Panc1 (cell line): ENCODE data around the gene KNSTRN.

Experiments
- POLR2AphosphoS5 ChIP-seq: IDR thresholded peaks from 2 replicates; pipeline ENCODE4 v1.6.1; 2012; ENCODE audit warnings: mild to moderate bottlenecking, low read depth, low read length, moderate library complexity
- TF ChIP-seq, protein P1 (sequence below): fragments of 450-650 bp; IDR thresholded peaks from 2 replicates; pipeline ENCODE4 v1.5.1; 2017; ENCODE audit warnings: mild to moderate bottlenecking
- TF ChIP-seq, protein P2 (sequence below), 2 experiments: IDR thresholded peaks; 2 replicates each; pipeline ENCODE4 v1.6.1; 2011 to 2012; ENCODE audit warnings: low read depth in 2 of 2, control low read depth in 1 of 2, low read length in 1 of 2, mild to moderate bottlenecking in 1 of 2, moderate library complexity in 1 of 2; ENCODE audit not compliant: insufficient read depth in 1 of 2

DNA sequence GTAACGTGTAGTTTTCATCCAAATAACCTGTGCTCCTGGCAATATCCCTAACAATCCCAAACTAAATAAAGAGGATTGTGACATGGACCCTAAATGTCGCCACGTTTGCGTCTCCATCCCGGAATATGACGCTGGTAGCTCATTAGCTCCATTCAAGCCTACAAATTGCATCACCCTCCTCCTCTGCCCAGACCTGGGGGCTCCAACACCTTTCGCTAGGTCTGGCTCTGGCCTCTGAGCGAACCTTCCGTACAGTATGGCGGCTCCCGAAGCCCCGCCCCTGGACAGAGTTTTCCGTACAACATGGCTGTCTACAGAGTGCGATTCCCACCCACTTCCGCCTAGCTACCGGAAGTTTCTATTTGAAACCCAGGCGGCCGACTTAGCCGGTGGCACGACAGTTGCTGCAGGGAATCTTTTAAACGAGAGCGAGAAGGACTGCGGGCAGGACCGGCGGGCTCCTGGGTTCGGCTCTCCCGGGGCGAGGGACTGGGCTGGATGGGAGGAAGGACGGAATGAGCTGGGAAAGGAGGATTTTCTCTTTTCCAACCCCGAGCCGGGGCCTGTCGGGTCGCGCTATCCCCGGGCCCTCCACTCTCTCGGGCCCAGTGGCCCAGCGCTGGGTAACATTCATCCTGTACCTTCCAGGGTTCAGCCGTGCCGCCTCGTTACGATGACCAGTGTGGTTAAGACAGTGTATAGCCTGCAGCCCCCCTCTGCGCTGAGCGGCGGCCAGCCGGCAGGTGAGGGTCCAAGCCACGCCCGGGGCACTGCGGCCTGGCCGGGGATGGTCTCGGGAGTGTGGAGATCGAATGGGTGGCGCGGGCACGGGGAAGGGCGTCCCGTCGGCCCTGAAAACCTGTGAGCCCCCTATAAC lies at the start of gene KNSTRN:
- TF ChIP-seq, protein P1, sequence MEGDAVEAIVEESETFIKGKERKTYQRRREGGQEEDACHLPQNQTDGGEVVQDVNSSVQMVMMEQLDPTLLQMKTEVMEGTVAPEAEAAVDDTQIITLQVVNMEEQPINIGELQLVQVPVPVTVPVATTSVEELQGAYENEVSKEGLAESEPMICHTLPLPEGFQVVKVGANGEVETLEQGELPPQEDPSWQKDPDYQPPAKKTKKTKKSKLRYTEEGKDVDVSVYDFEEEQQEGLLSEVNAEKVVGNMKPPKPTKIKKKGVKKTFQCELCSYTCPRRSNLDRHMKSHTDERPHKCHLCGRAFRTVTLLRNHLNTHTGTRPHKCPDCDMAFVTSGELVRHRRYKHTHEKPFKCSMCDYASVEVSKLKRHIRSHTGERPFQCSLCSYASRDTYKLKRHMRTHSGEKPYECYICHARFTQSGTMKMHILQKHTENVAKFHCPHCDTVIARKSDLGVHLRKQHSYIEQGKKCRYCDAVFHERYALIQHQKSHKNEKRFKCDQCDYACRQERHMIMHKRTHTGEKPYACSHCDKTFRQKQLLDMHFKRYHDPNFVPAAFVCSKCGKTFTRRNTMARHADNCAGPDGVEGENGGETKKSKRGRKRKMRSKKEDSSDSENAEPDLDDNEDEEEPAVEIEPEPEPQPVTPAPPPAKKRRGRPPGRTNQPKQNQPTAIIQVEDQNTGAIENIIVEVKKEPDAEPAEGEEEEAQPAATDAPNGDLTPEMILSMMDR: no peak
- TF ChIP-seq POLR2AphosphoS5: peak; percentile 84
- TF ChIP-seq, protein P2, sequence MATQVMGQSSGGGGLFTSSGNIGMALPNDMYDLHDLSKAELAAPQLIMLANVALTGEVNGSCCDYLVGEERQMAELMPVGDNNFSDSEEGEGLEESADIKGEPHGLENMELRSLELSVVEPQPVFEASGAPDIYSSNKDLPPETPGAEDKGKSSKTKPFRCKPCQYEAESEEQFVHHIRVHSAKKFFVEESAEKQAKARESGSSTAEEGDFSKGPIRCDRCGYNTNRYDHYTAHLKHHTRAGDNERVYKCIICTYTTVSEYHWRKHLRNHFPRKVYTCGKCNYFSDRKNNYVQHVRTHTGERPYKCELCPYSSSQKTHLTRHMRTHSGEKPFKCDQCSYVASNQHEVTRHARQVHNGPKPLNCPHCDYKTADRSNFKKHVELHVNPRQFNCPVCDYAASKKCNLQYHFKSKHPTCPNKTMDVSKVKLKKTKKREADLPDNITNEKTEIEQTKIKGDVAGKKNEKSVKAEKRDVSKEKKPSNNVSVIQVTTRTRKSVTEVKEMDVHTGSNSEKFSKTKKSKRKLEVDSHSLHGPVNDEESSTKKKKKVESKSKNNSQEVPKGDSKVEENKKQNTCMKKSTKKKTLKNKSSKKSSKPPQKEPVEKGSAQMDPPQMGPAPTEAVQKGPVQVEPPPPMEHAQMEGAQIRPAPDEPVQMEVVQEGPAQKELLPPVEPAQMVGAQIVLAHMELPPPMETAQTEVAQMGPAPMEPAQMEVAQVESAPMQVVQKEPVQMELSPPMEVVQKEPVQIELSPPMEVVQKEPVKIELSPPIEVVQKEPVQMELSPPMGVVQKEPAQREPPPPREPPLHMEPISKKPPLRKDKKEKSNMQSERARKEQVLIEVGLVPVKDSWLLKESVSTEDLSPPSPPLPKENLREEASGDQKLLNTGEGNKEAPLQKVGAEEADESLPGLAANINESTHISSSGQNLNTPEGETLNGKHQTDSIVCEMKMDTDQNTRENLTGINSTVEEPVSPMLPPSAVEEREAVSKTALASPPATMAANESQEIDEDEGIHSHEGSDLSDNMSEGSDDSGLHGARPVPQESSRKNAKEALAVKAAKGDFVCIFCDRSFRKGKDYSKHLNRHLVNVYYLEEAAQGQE (IDR thresholded peaks at IDR 0.05; ENCODE audit: insufficient read depth in 1 of 2, low read depth in 2 of 2, low read length in 1 of 2): no peak
